Skin epidermis (tissue), 12 donors: ENCODE results near the gene HYLS1.
"Not testable (repeated sequence)": the region's sequence is repeated elsewhere in the genome, so short reads cannot be mapped to it uniquely, and the experiment has no call there.

ENCODE experiments used
- H3K27ac ChIP-seq, 21 experiments: fragments of 200-600 bp; sonication (generic) in 11 of 21; one replicate each; pipeline ENCODE4 v1.5.0; 2020; ENCODE audit warnings: mild to moderate bottlenecking in 3 of 21, inconsistent platforms in 2 of 21, moderate library complexity in 2 of 21
- H3K4me3 ChIP-seq, 7 experiments: fragments of 200-600 bp; sonication (generic) in 2 of 7; one replicate each; pipeline ENCODE4 v1.5.0; 2020; ENCODE audit warnings: inconsistent platforms in 2 of 7, mild to moderate bottlenecking in 2 of 7, moderate library complexity in 1 of 7

The HYLS1 gene

GRCh38 chr11:125887373-125888324 lies at the start of gene HYLS1:
HYLS1 (plus strand) TSS chr11:125887668; CDS start chr11:125899369, 11,701 bp downstream.
- peak within 1 kb of the TSS; percentile 27 to 96 (median 87) for H3K27ac ChIP-seq

GRCh38 chr11:125842321-125842948 lies 45.0 kb upstream of the HYLS1 start:
- no peak overlapping the region for H3K4me3 ChIP-seq
- no peak overlapping the region for H3K27ac ChIP-seq

More at GRCh38 chr11:125887373-125888324, at the start of gene HYLS1:
- peak within 1 kb of the TSS; percentile 71 to 95 (median 87) for H3K4me3 ChIP-seq

GRCh38 chr11:125846188-125846587 lies 41.3 kb upstream of the HYLS1 start:
- H3K27ac ChIP-seq = no peak overlapping the region
- H3K4me3 ChIP-seq = no peak overlapping the region

- not testable (repeated sequence) for H3K4me3 ChIP-seq, H3K27ac ChIP-seq
Measured at GRCh38 chr11:125857670-125858069, 29.8 kb upstream of the HYLS1 start.

- not testable (repeated sequence) for H3K4me3 ChIP-seq, H3K27ac ChIP-seq
Measured at GRCh38 chr11:125862786-125863185, 24.7 kb upstream of the HYLS1 start.

- H3K27ac ChIP-seq, H3K4me3 ChIP-seq: not testable (repeated sequence)
Measured at GRCh38 chr11:125865354-125865753, 22.1 kb upstream of the HYLS1 start.

- no peak overlapping the region for H3K27ac ChIP-seq
- H3K4me3 ChIP-seq = no peak overlapping the region
Measured at GRCh38 chr11:125869521-125869920, 17.9 kb upstream of the HYLS1 start.

GRCh38 chr11:125871391-125872137 lies 15.9 kb upstream of the HYLS1 start:
- no peak overlapping the region for H3K4me3 ChIP-seq

GRCh38 chr11:125872138-125872491 lies 15.4 kb upstream of the HYLS1 start:
- no peak overlapping the region for H3K4me3 ChIP-seq
- no peak overlapping the region for H3K27ac ChIP-seq

More at GRCh38 chr11:125871391-125872137, 15.9 kb upstream of the HYLS1 start:
- H3K27ac ChIP-seq = no peak overlapping the region

GRCh38 chr11:125873881-125874555 lies 13.4 kb upstream of the HYLS1 start:
- Histone ChIP-seq H3K4me3 (no peak overlapping the region), H3K27ac (no peak overlapping the region)

- no peak overlapping the region for H3K4me3 ChIP-seq
- H3K27ac ChIP-seq = no peak overlapping the region
Measured at GRCh38 chr11:125874556-125875124, 12.8 kb upstream of the HYLS1 start.

- Histone ChIP-seq H3K4me3 (no peak overlapping the region), H3K27ac (no peak overlapping the region)
Measured at GRCh38 chr11:125881291-125881690, 6.2 kb upstream of the HYLS1 start.

GRCh38 chr11:125883375-125883774 lies 4.1 kb upstream of the HYLS1 start:
- no peak overlapping the region for H3K27ac ChIP-seq

GRCh38 chr11:125886997-125887372 lies 483 bp upstream of the HYLS1 start:
- Histone ChIP-seq H3K4me3 (peak overlapping the region; percentile 71 to 95 (median 87)), H3K27ac (peak overlapping the region in 19 of 21 experiments; percentile 32 to 96 (median 87))

More at GRCh38 chr11:125883375-125883774, 4.1 kb upstream of the HYLS1 start:
- no peak overlapping the region for H3K4me3 ChIP-seq

- H3K4me3 ChIP-seq = no peak overlapping the region
Measured at GRCh38 chr11:125890447-125891100, 3.1 kb downstream of the HYLS1 start.

GRCh38 chr11:125892071-125892470 lies 4.6 kb downstream of the HYLS1 start:
- H3K4me3 ChIP-seq = no peak overlapping the region
- H3K27ac ChIP-seq = no peak overlapping the region

More at GRCh38 chr11:125890447-125891100, 3.1 kb downstream of the HYLS1 start:
- no peak overlapping the region for H3K27ac ChIP-seq

GRCh38 chr11:125892994-125893393 lies 5.5 kb downstream of the HYLS1 start:
- H3K27ac ChIP-seq = no peak overlapping the region
- no peak overlapping the region for H3K4me3 ChIP-seq

GRCh38 chr11:125901872-125902271 lies 14.4 kb downstream of the HYLS1 start:
- H3K27ac ChIP-seq = peak overlapping the region in 2 of 21 experiments; percentile 90 to 93
- H3K4me3 ChIP-seq = peak overlapping the region in 2 of 7 experiments; percentile 62 to 69
